ENCODE data around the gene USP47. TPM values are rescaled to one million over a fixed set of nuclear protein-coding genes. Genes with fewer than 3 reads are reported as not detected.

USP47 gene
- total and polyA plus RNA-seq, 8 donors = 16.2 to 32.3 (median 21.3) TPM

GRCh38 chr11:11805228-11805627 is 36.5 kb upstream of the USP47 start:
- no peaks in the 10 kb centered on the region for H3K9me3 ChIP-seq
- intact Hi-C loops (cut with DNase I) = no loop called here

GRCh38 chr11:11806074-11806473 is 35.7 kb upstream of the USP47 start:
- no peak for ATAC-seq
- TF ChIP-seq CTCF (IDR thresholded peaks at IDR 0.05) = no peak
- intact Hi-C loops (cut with DNase I) = no loop called here
- H3K36me3 ChIP-seq = no peaks in the 10 kb centered on the region
- H3K4me3 ChIP-seq = no peak overlapping the region
- H3K27ac ChIP-seq = no peak overlapping the region
- no peaks in the 10 kb centered on the region for H3K4me1 ChIP-seq
- FAIRE-seq = no peak
- no peaks in the 10 kb centered on the region for H3K27me3 ChIP-seq
- no peaks in the 10 kb centered on the region for H3K9me3 ChIP-seq
- 90 to 91% methylated on average over 3 of the region's 3 CpGs for WGBS, 2 donors
- no peak for DNase-seq

More at GRCh38 chr11:11805228-11805627, 36.5 kb upstream of the USP47 start:
- ATAC-seq = no peak
- no peaks in the 10 kb centered on the region for H3K27me3 ChIP-seq
- no peaks in the 10 kb centered on the region for H3K4me1 ChIP-seq
- no peak overlapping the region for H3K4me3 ChIP-seq
- no peak overlapping the region for H3K27ac ChIP-seq
- no peak for DNase-seq
- H3K36me3 ChIP-seq = no peaks in the 10 kb centered on the region
- TF ChIP-seq CTCF (IDR thresholded peaks at IDR 0.05) = no peak
- no peak for FAIRE-seq
- WGBS, 2 donors = 97% methylated on average over 1 of the region's 1 CpG

GRCh38 chr11:11806586-11806985 is 35.2 kb upstream of the USP47 start:
- no peaks in the 10 kb centered on the region for H3K27me3 ChIP-seq
- H3K4me1 ChIP-seq = no peaks in the 10 kb centered on the region
- intact Hi-C loops (cut with DNase I) = no loop called here
- FAIRE-seq = no peak
- DNase-seq = no peak
- no peak for TF ChIP-seq CTCF (IDR thresholded peaks at IDR 0.05)
- H3K9me3 ChIP-seq = no peaks in the 10 kb centered on the region
- no peak overlapping the region for H3K4me3 ChIP-seq
- no peak for ATAC-seq
- no peaks in the 10 kb centered on the region for H3K36me3 ChIP-seq
- no peak overlapping the region for H3K27ac ChIP-seq

- FAIRE-seq (no peak), DNase-seq (no peak), ATAC-seq (no peak)
- intact Hi-C loops (cut with DNase I) = no loop called here
- WGBS, 2 donors = 75 to 80% methylated on average over 8 of the region's 8 CpGs
- no peak for TF ChIP-seq CTCF (IDR thresholded peaks at IDR 0.05)
- Histone ChIP-seq H3K4me3 (no peak overlapping the region), H3K27me3 (no peaks in the 10 kb centered on the region), H3K27ac (no peak overlapping the region), H3K4me1 (peaks cover 0 to 3% (median 0%) of the 10 kb centered on the region in 3 donors), H3K36me3 (no peaks in the 10 kb centered on the region), H3K9me3 (no peaks in the 10 kb centered on the region)
Observed at GRCh38 chr11:11807811-11808782, 33.7 kb upstream of the USP47 start.
